Uterus (tissue), 4 donors: ENCODE data around the gene SLC33A1. TPM values are rescaled to one million over a fixed set of nuclear protein-coding genes. Genes with fewer than 3 reads are reported as not detected.

ENCODE experiments used
- DNase-seq, 2 donors: peaks; one replicate each; pipeline ENCODE4 v3.0.0-alpha.2; 2019 to 2020
- H3K27ac ChIP-seq, 2 donors: fragments of 200-600 bp; sonication (generic); 1 replicate in 1 of 2; 2 replicates in 1 of 2; pipeline ENCODE4 v1.5.1; 2016 to 2018
- H3K27me3 ChIP-seq, 2 donors: fragments of 200-600 bp; sonication (generic); one replicate each; pipeline ENCODE4 v1.5.1; 2018 to 2019; ENCODE audit warnings: control low read depth in 1 of 2
- H3K36me3 ChIP-seq, 2 donors: fragments of 200-600 bp; sonication (generic); one replicate each; pipeline ENCODE4 v1.5.1; 2019; ENCODE audit warnings: control low read depth in 1 of 2
- H3K4me1 ChIP-seq, 2 donors: fragments of 200-600 bp; sonication (generic); one replicate each; pipeline ENCODE4 v1.5.1; 2018 to 2019; ENCODE audit warnings: control low read depth in 1 of 2
- H3K4me3 ChIP-seq, 2 donors: fragments of 200-600 bp; sonication (generic); 1 replicate in 1 of 2; 2 replicates in 1 of 2; pipeline ENCODE4 v1.5.1; 2018 to 2019; ENCODE audit warnings: mild to moderate bottlenecking in 1 of 2
- H3K9me3 ChIP-seq, 2 donors: fragments of 200-600 bp; sonication (generic); one replicate each; pipeline ENCODE4 v1.5.1; 2019; ENCODE audit warnings: control low read depth in 1 of 2
- CTCF ChIP-seq, 4 experiments: fragments of 200-600 bp in 2 of 4; fragments of 450-650 bp in 2 of 4; sonication (generic) in 2 of 4; IDR thresholded peaks; one replicate each; pipeline ENCODE4 v1.5.1; 2016 to 2019; ENCODE audit warnings: antibody characterized with exemption in 4 of 4, mild to moderate bottlenecking in 2 of 4, moderate library complexity in 1 of 4
- POLR2A ChIP-seq, 2 donors: fragments of 450-650 bp; IDR thresholded peaks; one replicate each; pipeline ENCODE4 v1.6.1; 2016; ENCODE audit warnings: antibody characterized with exemption in 2 of 2, mild to moderate bottlenecking in 1 of 2, moderate library complexity in 1 of 2
- intact Hi-C: fragments of 100-400 bp; cut with DNase I; formaldehyde crosslinking; loops from one replicate; pipeline ENCODE4 v1.15.1; 2023; ENCODE audit warnings: low total_unique reads
- total RNA-seq, 4 donors: library from RNA; depleted of rRNA in 3 of 4; stranded (reverse); fragments of >200 nt in 3 of 4; gene quantifications; one replicate each; pipeline versions ENCODE4 v1.1.0 to v1.2.4, GENCODE V29; 2014 to 2023
- donor health status: DM: yes; HTN: yes; CAD: no.

The SLC33A1 gene
- total RNA-seq, 4 donors from 2014 or later, result 33.3 to 44.6 (median 37.0) TPM

GRCh38 chr3:155805204-155805801 lies 48.9 kb downstream of the SLC33A1 start:
- Histone ChIP-seq H3K36me3 (no peaks in the 10 kb centered on the region), H3K27me3 (no peaks in the 10 kb centered on the region), H3K4me1 (no peaks in the 10 kb centered on the region), H3K9me3 (no peaks in the 10 kb centered on the region), H3K4me3 (peak overlapping the region; percentile 70 to 79), H3K27ac (peak overlapping the region; percentile 75 to 85)
- peak; percentile 20 to 44 for DNase-seq
- TF ChIP-seq POLR2A (IDR thresholded peaks at IDR 0.05) (no peak), CTCF (IDR thresholded peaks at IDR 0.05) (no peak)
- intact Hi-C loops, result loop anchor here (10.0 kb wide), 1 partner anchor 69 kb away; the partner anchor contains the start of gene GMPS

- no peaks in the 10 kb centered on the region for H3K9me3 ChIP-seq
- DNase-seq, result no peak
- no peaks in the 10 kb centered on the region for H3K4me1 ChIP-seq
- intact Hi-C loops, result loop anchor here (10.0 kb wide), 1 partner anchor 70 kb away; the partner anchor contains the start of gene GMPS
- no peaks in the 10 kb centered on the region for H3K27me3 ChIP-seq
- no peak overlapping the region for H3K27ac ChIP-seq
- H3K4me3 ChIP-seq, result no peak overlapping the region
- H3K36me3 ChIP-seq, result no peaks in the 10 kb centered on the region
- TF ChIP-seq POLR2A (IDR thresholded peaks at IDR 0.05) (no peak), CTCF (IDR thresholded peaks at IDR 0.05) (no peak)
Measured at GRCh38 chr3:155804323-155804722, 49.9 kb downstream of the SLC33A1 start.

DNA sequence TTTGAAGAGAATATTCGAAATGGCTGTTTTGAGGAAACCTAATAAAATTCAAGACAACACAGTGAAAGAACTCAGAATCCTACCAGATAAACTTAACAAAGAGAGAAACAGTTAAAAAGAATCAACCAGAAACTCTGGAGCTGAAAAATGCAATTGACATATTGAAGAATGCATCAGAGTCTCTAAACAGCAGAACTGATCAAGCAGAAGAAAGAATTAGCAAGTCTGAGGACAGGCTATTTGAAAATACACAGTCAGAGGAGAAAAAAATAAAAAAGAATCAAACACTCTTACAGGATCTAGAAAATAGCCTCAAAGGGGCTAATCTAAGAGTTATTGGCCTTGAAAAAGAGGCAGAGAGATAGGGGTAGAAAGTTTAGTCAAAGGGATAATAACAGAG lies 61.7 kb downstream of the SLC33A1 start:
- intact Hi-C loops, result no loop called here
- no peak overlapping the region for H3K4me3 ChIP-seq
- H3K27me3 ChIP-seq, result no peaks in the 10 kb centered on the region
- no peaks in the 10 kb centered on the region for H3K4me1 ChIP-seq
- no peaks in the 10 kb centered on the region for H3K36me3 ChIP-seq
- no peak for DNase-seq
- TF ChIP-seq POLR2A (IDR thresholded peaks at IDR 0.05), result no peak
- TF ChIP-seq CTCF (IDR thresholded peaks at IDR 0.05), result no peak
- peaks cover 0 to 6% of the 10 kb centered on the region in 2 donors for H3K9me3 ChIP-seq
- H3K27ac ChIP-seq, result no peak overlapping the region

DNA sequence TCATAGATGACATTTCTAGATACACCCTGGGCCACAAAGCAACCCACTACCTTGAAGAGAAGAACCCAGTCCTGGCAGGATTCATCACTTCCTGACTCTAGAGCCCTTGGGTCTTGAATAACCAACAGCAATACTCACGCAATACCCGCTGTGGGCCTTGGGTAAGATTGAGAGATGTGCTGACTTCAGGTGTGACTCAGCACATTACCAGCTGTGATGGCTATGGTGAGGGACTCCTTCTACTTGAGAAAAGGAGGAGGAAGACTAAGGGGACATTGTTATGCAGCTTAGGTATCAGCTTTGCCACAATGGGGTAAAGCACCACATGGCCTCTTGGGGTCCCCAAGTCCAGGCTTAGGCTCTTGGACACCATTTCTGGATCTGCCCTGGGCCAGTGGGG lies 63.0 kb downstream of the SLC33A1 start:
- TF ChIP-seq CTCF (IDR thresholded peaks at IDR 0.05) (no peak), POLR2A (IDR thresholded peaks at IDR 0.05) (no peak)
- no peaks in the 10 kb centered on the region for H3K4me1 ChIP-seq
- DNase-seq, result no peak
- intact Hi-C loops, result no loop called here
- peaks cover 0 to 6% of the 10 kb centered on the region in 2 donors for H3K9me3 ChIP-seq
- H3K27me3 ChIP-seq, result no peaks in the 10 kb centered on the region
- H3K36me3 ChIP-seq, result no peaks in the 10 kb centered on the region
- no peak overlapping the region for H3K27ac ChIP-seq
- H3K4me3 ChIP-seq, result no peak overlapping the region

DNA sequence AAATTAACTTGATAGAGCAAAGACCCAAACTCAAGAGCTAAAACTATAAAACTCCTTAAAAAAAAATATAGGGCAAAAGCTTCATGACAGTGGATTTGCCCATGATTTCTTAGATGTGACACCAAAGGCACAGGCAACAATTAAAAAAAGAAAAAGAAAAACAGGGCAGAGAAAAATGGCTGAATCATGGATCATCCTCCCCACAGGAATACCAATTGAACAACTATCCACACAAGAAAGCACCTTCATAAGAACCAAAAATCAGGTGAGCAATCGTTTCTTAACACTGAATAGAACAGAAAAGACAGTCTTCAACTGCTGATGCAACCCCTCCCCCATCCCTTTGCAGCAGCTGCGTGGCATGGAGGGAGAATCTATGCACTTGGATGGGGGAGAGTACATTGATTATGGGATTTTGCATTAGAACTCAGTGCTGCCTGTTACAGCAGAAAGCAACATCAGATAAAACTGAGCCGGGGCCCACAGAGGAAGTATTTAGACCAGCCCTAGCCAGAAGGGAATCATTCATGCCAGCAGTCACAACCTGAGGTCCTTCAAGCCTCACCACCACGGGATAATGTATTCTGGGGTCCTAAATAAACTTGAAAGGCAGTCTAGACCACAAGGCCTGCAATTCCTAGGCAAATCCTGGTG lies 63.8 kb downstream of the SLC33A1 start:
- TF ChIP-seq CTCF (IDR thresholded peaks at IDR 0.05), result no peak
- intact Hi-C loops, result no loop called here
- Histone ChIP-seq H3K4me3 (no peak overlapping the region), H3K4me1 (no peaks in the 10 kb centered on the region), H3K9me3 (peaks cover 0 to 6% of the 10 kb centered on the region in 2 donors), H3K36me3 (no peaks in the 10 kb centered on the region), H3K27me3 (no peaks in the 10 kb centered on the region), H3K27ac (no peak overlapping the region)
- no peak for DNase-seq
